RWPE2 (cell line): ENCODE measurements around the gene PDAP1.
"Not testable (repeated sequence)": the region's sequence is repeated elsewhere in the genome, so short reads cannot be mapped to it uniquely, and the experiment has no call there.

Experiments used
- ATAC-seq: fragments of 200-7000 bp; cut with Tn5 transposase; 3 replicates; pipeline ENCODE4 v1.9.1; 2021; ENCODE audit warnings: low read depth
- DNase-seq: peaks from one replicate; pipeline ENCODE4 v3.0.0-alpha.2; 2020; ENCODE audit warnings: low spot score
- H3K27ac ChIP-seq: fragments of 450-650 bp; 2 replicates; pipeline ENCODE4 v1.5.1; 2017; ENCODE audit warnings: mild to moderate bottlenecking; ENCODE audit not compliant: poor library complexity, severe bottlenecking
- H3K27me3 ChIP-seq: fragments of 250-450 bp; sonication (Bioruptor Pico); 2 replicates; pipeline ENCODE4 v1.5.1; 2021; ENCODE audit warnings: mild to moderate bottlenecking, moderate library complexity; ENCODE audit not compliant: insufficient read depth, poor library complexity, severe bottlenecking
- H3K36me3 ChIP-seq: fragments of 250-450 bp; sonication (Bioruptor Pico); 2 replicates; pipeline ENCODE4 v1.5.1; 2020; ENCODE audit warnings: low read depth, mild to moderate bottlenecking, moderate library complexity
- H3K4me1 ChIP-seq: fragments of 250-450 bp; sonication (Bioruptor Pico); 2 replicates; pipeline ENCODE4 v1.5.1; 2021; ENCODE audit warnings: mild to moderate bottlenecking, moderate library complexity; ENCODE audit not compliant: insufficient read depth, poor library complexity, severe bottlenecking
- H3K4me3 ChIP-seq: fragments of 250-450 bp; sonication (Bioruptor Pico); 2 replicates; pipeline ENCODE4 v1.5.1; 2021; ENCODE audit warnings: mild to moderate bottlenecking, moderate library complexity; ENCODE audit not compliant: severe bottlenecking
- H3K9me3 ChIP-seq: fragments of 250-450 bp; sonication (Bioruptor Pico); 2 replicates; pipeline ENCODE4 v1.5.1; 2021; ENCODE audit warnings: mild to moderate bottlenecking, moderate library complexity; ENCODE audit not compliant: severe bottlenecking
- TF ChIP-seq, protein P1 (sequence below): fragments of 450-650 bp; IDR thresholded peaks from one replicate; pipeline ENCODE4 v1.5.1; 2017; ENCODE audit warnings: mild to moderate bottlenecking, moderate library complexity; ENCODE audit not compliant: poor library complexity, severe bottlenecking

The PDAP1 gene

DNA sequence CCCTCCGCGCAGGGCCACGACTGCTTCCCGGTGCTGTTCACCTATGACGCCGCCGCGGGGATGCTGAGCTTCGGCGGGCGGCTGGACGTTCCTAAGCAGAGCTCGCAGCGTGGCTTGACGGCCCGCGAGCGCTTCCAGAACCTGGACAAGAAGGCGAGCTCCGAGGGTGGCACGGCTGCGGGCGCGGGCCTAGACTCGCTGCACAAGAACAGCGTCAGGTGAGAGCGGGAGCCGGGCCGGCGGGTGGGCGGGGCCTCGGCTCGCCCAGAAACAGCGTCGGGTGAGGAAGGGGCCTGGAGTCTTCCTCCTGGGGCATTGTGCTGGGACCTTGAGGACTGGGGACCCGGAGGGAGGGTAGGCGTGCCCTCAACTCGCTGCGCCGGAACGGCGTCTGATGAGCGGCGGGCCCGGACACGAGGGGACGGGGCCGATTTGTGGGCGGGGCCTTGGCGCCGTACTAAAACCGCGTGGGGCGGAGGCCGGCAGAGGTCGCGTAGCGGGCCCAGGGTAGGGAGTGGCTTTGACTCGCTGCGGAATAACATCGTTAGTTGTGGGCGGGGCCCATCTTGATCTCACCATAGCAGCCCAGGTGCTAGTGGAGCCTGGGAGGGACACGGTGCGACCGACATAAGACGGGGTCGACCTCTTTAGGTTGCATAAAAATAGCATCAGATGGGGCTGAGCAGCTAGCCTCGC, 15.6 kb downstream of the PDAP1 start:
- TF ChIP-seq, protein P1, sequence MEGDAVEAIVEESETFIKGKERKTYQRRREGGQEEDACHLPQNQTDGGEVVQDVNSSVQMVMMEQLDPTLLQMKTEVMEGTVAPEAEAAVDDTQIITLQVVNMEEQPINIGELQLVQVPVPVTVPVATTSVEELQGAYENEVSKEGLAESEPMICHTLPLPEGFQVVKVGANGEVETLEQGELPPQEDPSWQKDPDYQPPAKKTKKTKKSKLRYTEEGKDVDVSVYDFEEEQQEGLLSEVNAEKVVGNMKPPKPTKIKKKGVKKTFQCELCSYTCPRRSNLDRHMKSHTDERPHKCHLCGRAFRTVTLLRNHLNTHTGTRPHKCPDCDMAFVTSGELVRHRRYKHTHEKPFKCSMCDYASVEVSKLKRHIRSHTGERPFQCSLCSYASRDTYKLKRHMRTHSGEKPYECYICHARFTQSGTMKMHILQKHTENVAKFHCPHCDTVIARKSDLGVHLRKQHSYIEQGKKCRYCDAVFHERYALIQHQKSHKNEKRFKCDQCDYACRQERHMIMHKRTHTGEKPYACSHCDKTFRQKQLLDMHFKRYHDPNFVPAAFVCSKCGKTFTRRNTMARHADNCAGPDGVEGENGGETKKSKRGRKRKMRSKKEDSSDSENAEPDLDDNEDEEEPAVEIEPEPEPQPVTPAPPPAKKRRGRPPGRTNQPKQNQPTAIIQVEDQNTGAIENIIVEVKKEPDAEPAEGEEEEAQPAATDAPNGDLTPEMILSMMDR = no peak
- DNase-seq (no peak), ATAC-seq (peak; percentile 66)
- H3K36me3 ChIP-seq = peaks cover 84% of the 10 kb centered on the region
- H3K27me3 ChIP-seq = no peaks in the 10 kb centered on the region
- peak overlapping the region; percentile 28 for H3K4me3 ChIP-seq
- peak overlapping the region; percentile 13 for H3K27ac ChIP-seq
- no peaks in the 10 kb centered on the region for H3K4me1 ChIP-seq
- no peaks in the 10 kb centered on the region for H3K9me3 ChIP-seq

DNA sequence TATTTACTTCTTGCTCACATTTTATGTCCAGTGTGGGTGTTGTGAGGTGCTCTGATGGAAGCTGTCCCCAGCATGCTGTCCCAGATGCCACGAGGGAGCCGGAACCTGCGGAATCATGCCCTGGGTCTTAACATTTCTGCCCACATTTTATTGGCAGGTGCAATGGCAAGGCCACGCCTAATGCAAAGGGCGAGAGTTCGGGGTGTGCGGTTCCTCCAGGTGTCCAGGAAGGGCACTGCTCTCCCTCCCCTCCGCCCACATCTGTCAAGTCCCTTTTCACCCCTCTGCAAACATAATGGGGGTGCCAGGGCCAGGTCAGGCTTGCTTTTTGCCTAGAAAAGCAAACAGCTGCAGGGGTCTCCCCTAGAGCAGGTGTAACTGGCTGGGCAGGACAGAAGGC, 16.4 kb downstream of the PDAP1 start:
- Histone ChIP-seq H3K9me3 (no peaks in the 10 kb centered on the region), H3K36me3 (peaks cover 84% of the 10 kb centered on the region), H3K27me3 (no peaks in the 10 kb centered on the region), H3K27ac (peak overlapping the region; percentile 13), H3K4me1 (no peaks in the 10 kb centered on the region), H3K4me3 (no peak overlapping the region)
- TF ChIP-seq, protein P1 = no peak
- DNase-seq = no peak
- no peak for ATAC-seq

DNA sequence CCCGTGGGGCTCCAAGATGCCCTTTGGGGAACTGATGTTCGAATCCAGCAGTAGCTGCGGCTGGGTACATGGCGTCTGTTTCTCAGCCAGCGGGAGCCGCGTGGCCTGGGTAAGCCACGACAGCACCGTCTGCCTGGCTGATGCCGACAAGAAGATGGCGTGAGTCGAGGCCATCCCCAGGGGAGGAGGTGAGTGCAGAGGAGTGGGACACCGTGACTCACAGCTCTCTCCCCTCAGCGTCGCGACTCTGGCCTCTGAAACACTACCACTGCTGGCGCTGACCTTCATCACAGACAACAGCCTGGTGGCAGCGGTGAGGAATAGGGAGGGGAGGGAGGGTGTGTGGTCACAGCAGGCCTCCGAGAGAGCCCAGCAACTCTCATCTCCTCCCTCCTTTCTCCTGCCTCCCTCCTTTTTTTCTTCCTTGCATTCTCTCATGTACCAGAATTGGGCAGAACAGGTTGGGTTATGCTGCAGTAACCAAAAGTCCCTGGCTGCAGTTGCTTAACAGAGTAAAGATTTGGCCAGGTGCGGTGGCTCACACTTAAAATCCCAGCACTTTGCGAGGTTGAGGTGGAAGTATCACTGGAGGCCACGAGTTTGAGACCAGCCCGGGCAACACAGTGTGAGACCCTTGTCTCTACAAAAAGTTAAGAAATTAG, 17.3 kb downstream of the PDAP1 start:
- ATAC-seq = no peak
- Histone ChIP-seq H3K36me3 (peaks cover 86% of the 10 kb centered on the region), H3K9me3 (no peaks in the 10 kb centered on the region)

DNA sequence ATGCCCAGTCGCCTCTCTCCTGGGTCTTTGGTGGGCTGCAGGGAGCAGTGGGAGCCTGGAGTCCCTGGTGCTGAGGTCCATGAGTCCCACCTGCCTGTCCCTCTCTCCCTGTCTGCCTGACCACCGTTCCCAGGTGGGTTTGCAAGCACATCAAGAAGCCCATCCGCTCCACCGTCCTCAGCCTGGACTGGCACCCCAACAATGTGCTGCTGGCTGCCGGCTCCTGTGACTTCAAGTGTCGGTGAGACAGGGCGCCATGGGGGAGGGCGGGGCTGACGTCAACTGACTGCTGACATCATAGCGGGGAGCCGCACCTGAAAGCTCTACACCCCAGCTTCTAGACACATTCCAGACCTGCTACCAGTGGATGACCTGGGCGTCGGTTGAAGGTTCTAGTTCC, 18.6 kb downstream of the PDAP1 start:
- H3K27ac ChIP-seq = no peak overlapping the region
- H3K36me3 ChIP-seq = peaks cover 81% of the 10 kb centered on the region
- no peaks in the 10 kb centered on the region for H3K4me1 ChIP-seq
- TF ChIP-seq, protein P1 = no peak
- ATAC-seq (no peak), DNase-seq (no peak)
- H3K27me3 ChIP-seq = no peaks in the 10 kb centered on the region
- no peaks in the 10 kb centered on the region for H3K9me3 ChIP-seq
- H3K4me3 ChIP-seq = no peak overlapping the region

More for the DNA sequence above, 17.3 kb downstream of the PDAP1 start:
- Histone ChIP-seq H3K27me3 (no peaks in the 10 kb centered on the region), H3K4me3 (no peak overlapping the region), H3K4me1 (no peaks in the 10 kb centered on the region), H3K27ac (no peak overlapping the region)
- DNase-seq = no peak
- TF ChIP-seq, protein P1 = no peak

DNA sequence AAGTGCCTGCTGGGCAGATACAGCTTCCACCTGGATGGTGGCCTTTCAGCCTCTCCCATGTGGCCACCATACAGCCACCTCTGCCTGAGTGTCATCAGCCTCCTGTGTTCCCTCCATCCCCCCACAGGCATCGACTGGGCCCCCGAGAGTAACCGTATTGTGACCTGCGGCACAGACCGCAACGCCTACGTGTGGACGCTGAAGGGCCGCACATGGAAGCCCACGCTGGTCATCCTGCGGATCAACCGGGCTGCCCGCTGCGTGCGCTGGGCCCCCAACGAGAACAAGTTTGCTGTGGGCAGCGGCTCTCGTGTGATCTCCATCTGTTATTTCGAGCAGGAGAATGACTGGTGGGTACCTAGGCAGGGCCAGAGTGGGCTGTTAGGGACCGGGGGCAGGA, 20.5 kb downstream of the PDAP1 start:
- no peak overlapping the region for H3K27ac ChIP-seq
- H3K36me3 ChIP-seq = peaks cover 75% of the 10 kb centered on the region
- TF ChIP-seq, protein P1 = no peak
- H3K9me3 ChIP-seq = no peaks in the 10 kb centered on the region
- H3K27me3 ChIP-seq = no peaks in the 10 kb centered on the region
- no peaks in the 10 kb centered on the region for H3K4me1 ChIP-seq
- H3K4me3 ChIP-seq = no peak overlapping the region
- DNase-seq (no peak), ATAC-seq (no peak)

DNA sequence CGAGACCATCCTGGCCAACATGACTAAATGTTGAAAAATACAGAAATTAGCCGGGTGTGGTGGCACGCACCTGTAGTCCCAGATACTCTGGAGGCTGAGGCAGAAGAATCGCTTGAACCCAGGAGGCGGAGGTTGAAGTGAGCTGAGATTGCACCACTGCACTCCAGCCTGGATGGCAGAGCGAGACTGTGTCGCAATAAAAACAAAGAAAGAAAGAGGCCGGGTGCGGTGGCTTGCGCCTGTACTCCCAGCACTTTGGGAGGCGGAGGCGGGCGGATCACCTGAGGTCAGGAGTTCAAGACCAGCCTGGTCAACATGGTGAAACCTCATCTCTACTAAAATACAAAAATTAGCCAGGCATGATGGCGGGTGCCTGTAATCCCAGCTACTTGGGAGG, 21.2 kb downstream of the PDAP1 start:
- not testable (repeated sequence) for H3K4me3 ChIP-seq, H3K4me1 ChIP-seq, ATAC-seq, H3K9me3 ChIP-seq, H3K27ac ChIP-seq, DNase-seq, H3K27me3 ChIP-seq
- peaks cover 75% of the 10 kb centered on the region for H3K36me3 ChIP-seq
